Activated T-helper 2 cell treated with anti-CD3 and anti-CD28 coated beads, Interferon-gamma antibody, Interleukin-2, Interleukin-4, amounts not matched to agents 10 μg/mL and 5 μg/mL and 100 μg/mL, durations not matched to agents 14 hours and 24 hours and 36 hours (primary cell): ENCODE measurements around the gene NYNRIN. TPM values are rescaled to one million over a fixed set of nuclear protein-coding genes. Genes with fewer than 3 reads are reported as not detected.

Source experiments
- DNase-seq: peaks from one replicate; pipeline ENCODE4 v3.0.0; 2021; ENCODE audit warnings: low spot score
- H3K27ac Mint-ChIP-seq: one replicate; pipeline ENCODE4 v1.8.0; 2021; ENCODE audit warnings: mixed read lengths
- H3K27me3 Mint-ChIP-seq: one replicate; pipeline ENCODE4 v1.8.0; 2021; ENCODE audit warnings: low read depth, mixed read lengths
- H3K36me3 Mint-ChIP-seq: one replicate; pipeline ENCODE4 v1.8.0; 2021; ENCODE audit warnings: low read depth, mixed read lengths
- H3K4me1 Mint-ChIP-seq: one replicate; pipeline ENCODE4 v1.8.0; 2021; ENCODE audit warnings: low read depth, mixed read lengths
- H3K4me3 Mint-ChIP-seq: one replicate; pipeline ENCODE4 v1.8.0; 2021; ENCODE audit warnings: low read depth, mild to moderate bottlenecking, moderate library complexity, mixed read lengths
- H3K9me3 Mint-ChIP-seq: one replicate; pipeline ENCODE4 v1.8.0; 2021; ENCODE audit warnings: mixed read lengths
- intact Hi-C: fragments of 100-400 bp; cut with micrococcal nuclease; formaldehyde crosslinking; loops from one replicate; pipeline ENCODE4 v1.15.1; 2023
- total RNA-seq: library from RNA; stranded (reverse); gene quantifications from 2 replicates; pipeline ENCODE4 v1.2.3, GENCODE V29; 2022

NYNRIN gene
- total RNA-seq, 1 donor from 2014 or later: 0.34 TPM

- intact Hi-C loops: no loop called here
- peaks cover 18% of the 10 kb centered on the region for H3K36me3 Mint-ChIP-seq
- no peak for DNase-seq
- H3K27me3 Mint-ChIP-seq: no peaks in the 10 kb centered on the region
- H3K4me3 Mint-ChIP-seq: no peak overlapping the region
- H3K9me3 Mint-ChIP-seq: no peaks in the 10 kb centered on the region
- peak overlapping the region; percentile 67 for H3K27ac Mint-ChIP-seq
- H3K4me1 Mint-ChIP-seq: peaks cover 37% of the 10 kb centered on the region
Measured at GRCh38 chr14:24427537-24428508, 29.0 kb downstream of the NYNRIN start.

- DNase-seq: peak; percentile 10
- peak overlapping the region; percentile 94 for H3K27ac Mint-ChIP-seq
Measured at GRCh38 chr14:24428628-24429394, 30.0 kb downstream of the NYNRIN start.

GRCh38 chr14:24429395-24430142 lies 30.8 kb downstream of the NYNRIN start, which contains the start of the genes CBLN3 and KHNYN:
CBLN3 (minus strand) TSS chr14:24429668; CDS start chr14:24429054, 614 bp downstream.
KHNYN (plus strand) TSS chr14:24429954; CDS start chr14:24430731, 777 bp downstream.
- Mint-ChIP-seq H3K9me3 (no peaks in the 10 kb centered on the region), H3K27ac (peak within 1 kb of the TSS; percentile 94), H3K36me3 (peaks cover 32% of the 10 kb centered on the region), H3K4me3 (peak within 1 kb of the TSS; percentile 85), H3K27me3 (no peaks in the 10 kb centered on the region), H3K4me1 (peaks cover 43% of the 10 kb centered on the region)
- DNase-seq: peak; percentile 88
- intact Hi-C loops: loop anchor here (2.0 to 10.0 kb wide), 3 partner anchors 63 to 335 kb away; partner anchors contain the start of genes PCK2 and TINF2

More at GRCh38 chr14:24428628-24429394, 30.0 kb downstream of the NYNRIN start:
- intact Hi-C loops: no loop called here
- Mint-ChIP-seq H3K9me3 (no peaks in the 10 kb centered on the region), H3K27me3 (no peaks in the 10 kb centered on the region), H3K4me3 (peak overlapping the region; percentile 85), H3K36me3 (peaks cover 28% of the 10 kb centered on the region), H3K4me1 (peaks cover 43% of the 10 kb centered on the region)

- intact Hi-C loops: loop anchor here (2.0 to 10.0 kb wide), 3 partner anchors 63 to 335 kb away; partner anchors contain the start of genes PCK2 and TINF2
- Mint-ChIP-seq H3K4me1 (peaks cover 43% of the 10 kb centered on the region), H3K4me3 (peak overlapping the region; percentile 84), H3K9me3 (no peaks in the 10 kb centered on the region), H3K27me3 (no peaks in the 10 kb centered on the region), H3K27ac (peak overlapping the region; percentile 91), H3K36me3 (peaks cover 36% of the 10 kb centered on the region)
- DNase-seq: peak; percentile 48
Measured at GRCh38 chr14:24430143-24430681, 31.4 kb downstream of the NYNRIN start.

GRCh38 chr14:24430682-24431568 lies 32.1 kb downstream of the NYNRIN start:
- Mint-ChIP-seq H3K27ac (peak overlapping the region; percentile 91), H3K4me1 (peaks cover 36% of the 10 kb centered on the region), H3K9me3 (no peaks in the 10 kb centered on the region), H3K27me3 (no peaks in the 10 kb centered on the region), H3K4me3 (peak overlapping the region; percentile 84), H3K36me3 (peaks cover 42% of the 10 kb centered on the region)
- intact Hi-C loops: loop anchor here (1.0 to 10.0 kb wide), 7 partner anchors 11 to 336 kb away; partner anchors contain the start of genes PCK2, SDR39U1 and TINF2
- peak; percentile 66 for DNase-seq

GRCh38 chr14:24431569-24432258 lies 32.9 kb downstream of the NYNRIN start:
- DNase-seq: peak; percentile 83
- Mint-ChIP-seq H3K27ac (peak overlapping the region; percentile 91), H3K27me3 (no peaks in the 10 kb centered on the region), H3K36me3 (peaks cover 49% of the 10 kb centered on the region), H3K4me1 (peaks cover 30% of the 10 kb centered on the region), H3K9me3 (no peaks in the 10 kb centered on the region), H3K4me3 (peak overlapping the region; percentile 84)
- intact Hi-C loops: loop anchor here (1.0 to 10.0 kb wide), 7 partner anchors 11 to 337 kb away; partner anchors contain the start of genes PCK2, SDR39U1 and TINF2

- Mint-ChIP-seq H3K4me1 (peaks cover 34% of the 10 kb centered on the region), H3K4me3 (no peak overlapping the region), H3K27ac (no peak overlapping the region), H3K9me3 (no peaks in the 10 kb centered on the region), H3K27me3 (no peaks in the 10 kb centered on the region), H3K36me3 (peaks cover 57% of the 10 kb centered on the region)
- DNase-seq: peak; percentile 7
- intact Hi-C loops: loop anchor here (10.0 kb wide), 1 partner anchor 338 kb away; the partner anchor contains the start of gene PCK2
Measured at GRCh38 chr14:24432259-24433131, 33.7 kb downstream of the NYNRIN start.

GRCh38 chr14:24434036-24434435 lies 35.2 kb downstream of the NYNRIN start:
- H3K4me3 Mint-ChIP-seq: no peak overlapping the region
- intact Hi-C loops: loop anchor here (10.0 kb wide), 1 partner anchor 339 kb away; the partner anchor contains the start of gene PCK2
- H3K27ac Mint-ChIP-seq: no peak overlapping the region
- H3K9me3 Mint-ChIP-seq: no peaks in the 10 kb centered on the region
- H3K27me3 Mint-ChIP-seq: no peaks in the 10 kb centered on the region
- peaks cover 72% of the 10 kb centered on the region for H3K36me3 Mint-ChIP-seq
- H3K4me1 Mint-ChIP-seq: peaks cover 43% of the 10 kb centered on the region
- DNase-seq: no peak

- Mint-ChIP-seq H3K36me3 (peaks cover 78% of the 10 kb centered on the region), H3K27ac (peak overlapping the region; percentile 15), H3K9me3 (no peaks in the 10 kb centered on the region), H3K4me3 (no peak overlapping the region), H3K4me1 (peaks cover 44% of the 10 kb centered on the region), H3K27me3 (no peaks in the 10 kb centered on the region)
- intact Hi-C loops: loop anchor here (10.0 kb wide), 1 partner anchor 340 kb away; the partner anchor contains the start of gene PCK2
- no peak for DNase-seq
Measured at GRCh38 chr14:24434676-24435075, 35.9 kb downstream of the NYNRIN start.
